ENCODE results near the gene SIX3.

SIX3 gene

GRCh38 chr2:44980751-44981713 lies 39.5 kb downstream of the SIX3 start:
- DNase-seq (ENCODE audit: low spot score) (no peak), FAIRE-seq (no peak)

- no peak for FAIRE-seq
These were observed 40.2 kb downstream of the SIX3 start for GRCh38 chr2:44981714-44982108.

GRCh38 chr2:44983836-44984604 lies 42.5 kb downstream of the SIX3 start:
- no peak for DNase-seq (ENCODE audit: low spot score)

More at GRCh38 chr2:44981714-44982108, 40.2 kb downstream of the SIX3 start:
- peak; percentile 44 for DNase-seq (ENCODE audit: low spot score)

GRCh38 chr2:44989176-44989575 lies 47.7 kb downstream of the SIX3 start:
- FAIRE-seq (no peak), DNase-seq (ENCODE audit: low spot score) (no peak)

More at GRCh38 chr2:44983836-44984604, 42.5 kb downstream of the SIX3 start:
- no peak for FAIRE-seq

- DNase-seq (ENCODE audit: low spot score): no peak
These were observed 52.9 kb downstream of the SIX3 start for GRCh38 chr2:44994377-44994776.

More at GRCh38 chr2:44994377-44994776, 52.9 kb downstream of the SIX3 start:
- no peak for FAIRE-seq
